Measurements from ENCODE around the gene FBXL20. TPM values are rescaled to one million over a fixed set of nuclear protein-coding genes. Genes with fewer than 3 reads are reported as not detected.

FBXL20 gene
- total RNA-seq, 3 donors from 2014 or later (not counting 1 experiment from before 2014, with no cell fraction given): 25.5 to 34.2 (median 32.4) TPM

GRCh38 chr17:39402244-39402889 lies 941 bp upstream of the FBXL20 start:
- intact Hi-C loops (cut with micrococcal nuclease): loop anchor here (5.0 kb wide), 1 partner anchor 60 kb away; the partner anchor contains the start of gene CDK12
- Histone ChIP-seq H3K9me3 (ENCODE audit: control insufficient read depth, insufficient read depth, low read length) (no peaks in the 10 kb centered on the region), H3K4me3 (ENCODE audit: low read length) (peak overlapping the region; percentile 83), H3K27me3 (ENCODE audit: control insufficient read depth, insufficient read depth, low read length) (no peaks in the 10 kb centered on the region), H3K27ac (ENCODE audit: low read length) (no peak overlapping the region), H3K36me3 (ENCODE audit: control insufficient read depth, insufficient read depth, low read length) (no peaks in the 10 kb centered on the region), H3K4me1 (ENCODE audit: control insufficient read depth, insufficient read depth, low read length) (peaks cover 13% of the 10 kb centered on the region)
- peaks cover 18% of the 10 kb centered on the region in 2 donors for H3K4me1 Mint-ChIP-seq
- DNase-seq: peak; percentile 84 to 93
- H3K36me3 Mint-ChIP-seq: no peaks in the 10 kb centered on the region
- peak overlapping the region; percentile 87 to 96 for H3K27ac Mint-ChIP-seq
- peak overlapping the region; percentile 94 for H3K4me3 Mint-ChIP-seq
- no peaks in the 10 kb centered on the region for H3K27me3 Mint-ChIP-seq (ENCODE audit: low read depth in 2 of 2)
- under 1% methylated on average over 51 of the region's 53 CpGs for WGBS (ENCODE audit: insufficient coverage)
- ATAC-seq: peak; percentile 63 to 71 (median 70)
- no peak for TF ChIP-seq CTCF (IDR thresholded peaks at IDR 0.05)
- H3K9me3 Mint-ChIP-seq: no peaks in the 10 kb centered on the region

GRCh38 chr17:39400547-39401411 lies 647 bp downstream of the FBXL20 start:
- peaks cover 19 to 25% of the 10 kb centered on the region in 2 donors for H3K4me1 Mint-ChIP-seq
- H3K36me3 ChIP-seq (ENCODE audit: control insufficient read depth, insufficient read depth, low read length): no peaks in the 10 kb centered on the region
- H3K27ac Mint-ChIP-seq: peak overlapping the region; percentile 87 to 96
- no peaks in the 10 kb centered on the region for H3K9me3 Mint-ChIP-seq
- WGBS (ENCODE audit: insufficient coverage): 2% methylated on average over 46 of the region's 46 CpGs
- H3K4me3 ChIP-seq (ENCODE audit: low read length): peak overlapping the region; percentile 83
- no peaks in the 10 kb centered on the region for H3K36me3 Mint-ChIP-seq
- ATAC-seq (peak; percentile 5 to 16 (median 7)), DNase-seq (peak in 1 of 2 donors; percentile 34)
- no peak for TF ChIP-seq CTCF (IDR thresholded peaks at IDR 0.05)
- no peaks in the 10 kb centered on the region for H3K9me3 ChIP-seq (ENCODE audit: control insufficient read depth, insufficient read depth, low read length)
- peak overlapping the region; percentile 50 for H3K27ac ChIP-seq (ENCODE audit: low read length)
- no peaks in the 10 kb centered on the region for H3K27me3 Mint-ChIP-seq (ENCODE audit: low read depth in 2 of 2)
- intact Hi-C loops (cut with micrococcal nuclease): loop anchor here (5.0 kb wide), 1 partner anchor 62 kb away; the partner anchor contains the start of gene CDK12
- peaks cover 13% of the 10 kb centered on the region for H3K4me1 ChIP-seq (ENCODE audit: control insufficient read depth, insufficient read depth, low read length)
- peak overlapping the region; percentile 98 for H3K4me3 Mint-ChIP-seq
- no peaks in the 10 kb centered on the region for H3K27me3 ChIP-seq (ENCODE audit: control insufficient read depth, insufficient read depth, low read length)

- 82% methylated on average over 4 of the region's 4 CpGs for WGBS (ENCODE audit: insufficient coverage)
- ATAC-seq: no peak
- H3K36me3 Mint-ChIP-seq: no peaks in the 10 kb centered on the region
- no peaks in the 10 kb centered on the region for H3K27me3 Mint-ChIP-seq (ENCODE audit: low read depth in 2 of 2)
- H3K4me3 Mint-ChIP-seq: peak overlapping the region; percentile 98
- intact Hi-C loops (cut with micrococcal nuclease): loop anchor here (5.0 kb wide), 1 partner anchor 63 kb away; the partner anchor contains the start of gene CDK12
- H3K36me3 ChIP-seq (ENCODE audit: control insufficient read depth, insufficient read depth, low read length): no peaks in the 10 kb centered on the region
- no peak overlapping the region for H3K27ac ChIP-seq (ENCODE audit: low read length)
- peaks cover 13% of the 10 kb centered on the region for H3K4me1 ChIP-seq (ENCODE audit: control insufficient read depth, insufficient read depth, low read length)
- peaks cover 23 to 30% of the 10 kb centered on the region in 2 donors for H3K4me1 Mint-ChIP-seq
- H3K27me3 ChIP-seq (ENCODE audit: control insufficient read depth, insufficient read depth, low read length): no peaks in the 10 kb centered on the region
- H3K4me3 ChIP-seq (ENCODE audit: low read length): no peak overlapping the region
- TF ChIP-seq CTCF (IDR thresholded peaks at IDR 0.05): no peak
- H3K9me3 Mint-ChIP-seq: no peaks in the 10 kb centered on the region
- DNase-seq: no peak
- H3K9me3 ChIP-seq (ENCODE audit: control insufficient read depth, insufficient read depth, low read length): no peaks in the 10 kb centered on the region
- peak overlapping the region; percentile 87 to 96 for H3K27ac Mint-ChIP-seq
Observed at GRCh38 chr17:39399791-39400190, 1.6 kb downstream of the FBXL20 start.

All from natural killer cell (primary cell).